GM21528 (cell line): ENCODE measurements around the gene EIF4E.

ENCODE experiments used
- ATAC-seq: cut with Tn5 transposase; IDR thresholded peaks from one replicate; pipeline ENCODE4 v1.9.1; 2021; ENCODE audit warnings: mild to moderate bottlenecking, moderate library complexity; ENCODE audit not compliant: unreplicated experiment, low FRiP score

EIF4E gene

GRCh38 chr4:98928505-98929340 lies at the start of gene EIF4E:
TSS of gene EIF4E (minus strand) at chr4:98929133. CDS start at chr4:98929112, 21 bp downstream.
- ATAC-seq = peak; percentile 80

GRCh38 chr4:98977557-98977956 lies 48.6 kb upstream of the EIF4E start:
- no peak for ATAC-seq

GRCh38 chr4:98976716-98977115 lies 47.8 kb upstream of the EIF4E start:
- no peak for ATAC-seq

GRCh38 chr4:98969878-98970785 lies 41.2 kb upstream of the EIF4E start:
- ATAC-seq = no peak

GRCh38 chr4:98967786-98968329 lies 38.9 kb upstream of the EIF4E start:
- no peak for ATAC-seq

- ATAC-seq = no peak
Measured at GRCh38 chr4:98966926-98967325, 38.0 kb upstream of the EIF4E start.

GRCh38 chr4:98963538-98964433 lies 34.9 kb upstream of the EIF4E start:
- no peak for ATAC-seq

- no peak for ATAC-seq
Measured at GRCh38 chr4:98961770-98962169, 32.8 kb upstream of the EIF4E start.

- no peak for ATAC-seq
Measured at GRCh38 chr4:98959411-98959810, 30.5 kb upstream of the EIF4E start.

- no peak for ATAC-seq
Measured at GRCh38 chr4:98958065-98958464, 29.1 kb upstream of the EIF4E start.

GRCh38 chr4:98955229-98955628 lies 26.3 kb upstream of the EIF4E start:
- no peak for ATAC-seq

GRCh38 chr4:98951710-98952109 lies 22.8 kb upstream of the EIF4E start:
- ATAC-seq = no peak

GRCh38 chr4:98950925-98951324 lies 22.0 kb upstream of the EIF4E start:
- ATAC-seq = no peak

GRCh38 chr4:98946359-98946758 lies 17.4 kb upstream of the EIF4E start:
- no peak for ATAC-seq

- ATAC-seq = peak; percentile 74
Measured at GRCh38 chr4:98945297-98945850, 16.4 kb upstream of the EIF4E start.

- peak; percentile 51 for ATAC-seq
Measured at GRCh38 chr4:98939892-98940298, 11.0 kb upstream of the EIF4E start.

GRCh38 chr4:98939438-98939837 lies 10.5 kb upstream of the EIF4E start:
- peak; percentile 24 for ATAC-seq

- ATAC-seq = no peak
Measured at GRCh38 chr4:98937986-98938720, 9.2 kb upstream of the EIF4E start.

GRCh38 chr4:98935633-98936032 lies 6.7 kb upstream of the EIF4E start:
- ATAC-seq = no peak
